HEK293T (cell line): ENCODE measurements around the gene EMP2.

ENCODE experiments used
- ARNT ChIP-seq: fragments of 450-650 bp; IDR thresholded peaks from 2 replicates; pipeline ENCODE4 v1.6.1; 2017; ENCODE audit warnings: mild to moderate bottlenecking
- ELF4 ChIP-seq: fragments of 450-650 bp; IDR thresholded peaks from 2 replicates; pipeline ENCODE4 v1.6.1; 2017; ENCODE audit warnings: antibody characterized with exemption
- FOXA1 ChIP-seq: fragments of 450-650 bp; IDR thresholded peaks from 2 replicates; pipeline ENCODE4 v1.6.1; 2016; ENCODE audit warnings: mild to moderate bottlenecking
- FOXK2 ChIP-seq: fragments of 450-650 bp; IDR thresholded peaks from 2 replicates; pipeline ENCODE4 v1.6.1; 2016; ENCODE audit warnings: mild to moderate bottlenecking
- HDGF ChIP-seq: fragments of 450-650 bp; IDR thresholded peaks from 2 replicates; pipeline ENCODE4 v1.6.1; 2017; ENCODE audit warnings: antibody characterized with exemption, borderline replicate concordance
- L3MBTL2 ChIP-seq: fragments of 450-650 bp; conservative IDR thresholded peaks from 2 replicates; pipeline ENCODE4 v1.6.1; 2016; ENCODE audit warnings: mild to moderate bottlenecking
- SP1 ChIP-seq: fragments of 450-650 bp; IDR thresholded peaks from 2 replicates; pipeline ENCODE4 v1.6.1; 2017
- SUZ12 ChIP-seq: fragments of 450-650 bp; IDR thresholded peaks from 2 replicates; pipeline ENCODE4 v1.6.1; 2016; ENCODE audit warnings: mild to moderate bottlenecking
- TARDBP ChIP-seq: fragments of 450-650 bp; IDR thresholded peaks from 2 replicates; pipeline ENCODE4 v1.6.1; 2016

DNA sequence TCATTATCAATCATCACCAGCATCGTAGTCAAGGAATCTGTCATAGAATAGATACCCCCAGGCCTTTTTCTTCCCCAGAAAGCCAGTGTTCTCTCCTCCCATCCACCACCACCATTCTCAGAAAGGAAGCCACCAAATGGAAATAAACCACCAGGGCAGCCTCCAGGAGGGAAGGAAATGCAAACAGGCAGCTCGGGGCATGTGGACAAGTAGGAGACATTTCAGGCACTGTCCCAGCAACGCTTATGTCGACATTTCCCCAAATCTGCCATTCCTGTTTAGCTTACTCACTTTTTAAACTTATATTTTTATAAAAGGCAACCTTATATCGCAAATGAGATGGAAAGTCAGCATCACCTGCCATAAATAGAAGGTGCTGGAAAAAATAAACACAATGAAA, 15.8 kb downstream of the EMP2 start:
- TF ChIP-seq SP1 = no peak
- no peak for TF ChIP-seq ARNT
- no peak for TF ChIP-seq FOXK2
- TF ChIP-seq FOXA1 = no peak
- TF ChIP-seq HDGF = no peak
- TF ChIP-seq SUZ12 = no peak
- TF ChIP-seq L3MBTL2 = no peak
- TF ChIP-seq TARDBP = no peak
- TF ChIP-seq ELF4 = no peak
